C4-2B (cell line): ENCODE measurements around the gene MAPK14.

Source experiments
- CTCF ChIP-seq: fragments of 450-650 bp; conservative IDR thresholded peaks from 2 replicates; pipeline ENCODE4 v1.5.1; 2017; ENCODE audit warnings: mild to moderate bottlenecking
- ZFX ChIP-seq: fragments of 450-650 bp; IDR thresholded peaks from 2 replicates; pipeline ENCODE4 v1.6.1; 2017

GRCh38 chr6:36065916-36066315 lies 38.3 kb downstream of the MAPK14 start:
- TF ChIP-seq CTCF (no peak), ZFX (no peak)
